Subcutaneous adipose tissue (tissue), 4 donors: Measurements from ENCODE around the gene RPAP3. TPM values are rescaled to one million over a fixed set of nuclear protein-coding genes. Genes with fewer than 3 reads are reported as not detected.

Experiments
- CTCF ChIP-seq: fragments of 450-650 bp; IDR thresholded peaks from one replicate; pipeline ENCODE4 v1.5.1; 2016; ENCODE audit warnings: low read depth, mild to moderate bottlenecking, control low read depth, antibody characterized with exemption, moderate library complexity
- total RNA-seq, 4 donors: library from RNA; depleted of rRNA; stranded (reverse); fragments of >200 nt; gene quantifications; one replicate each; pipeline ENCODE4 v1.1.0, GENCODE V29; 2016

The RPAP3 gene
- total RNA-seq, 4 donors from 2014 or later = 10.0 to 24.1 (median 14.2) TPM

GRCh38 chr12:47746523-47746922, 40.7 kb upstream of the RPAP3 start:
- TF ChIP-seq CTCF = no peak

- no peak for TF ChIP-seq CTCF
Measured at GRCh38 chr12:47746073-47746472, 40.2 kb upstream of the RPAP3 start.

GRCh38 chr12:47745485-47746041, 39.7 kb upstream of the RPAP3 start:
- no peak for TF ChIP-seq CTCF

GRCh38 chr12:47744778-47745436, 39.1 kb upstream of the RPAP3 start:
- no peak for TF ChIP-seq CTCF

GRCh38 chr12:47744005-47744651, 38.3 kb upstream of the RPAP3 start:
- no peak for TF ChIP-seq CTCF

GRCh38 chr12:47743311-47743860, 37.6 kb upstream of the RPAP3 start:
- TF ChIP-seq CTCF = no peak

GRCh38 chr12:47742253-47742825, 36.5 kb upstream of the RPAP3 start:
- TF ChIP-seq CTCF = no peak
